WTC11 (cell line): ENCODE measurements around the gene IGSF10.

Experiments
- CREM ChIP-seq: sonication (generic); formaldehyde crosslinking; IDR thresholded peaks from 2 replicates; pipeline ENCODE4 v1.8.1; 2022; ENCODE audit warnings: mild to moderate bottlenecking, missing genetic modification reagents, moderate library complexity
- CTCF ChIP-seq: fragments of 200-600 bp; IDR thresholded peaks from 2 replicates; pipeline ENCODE4 v1.8.0; 2022; ENCODE audit warnings: antibody characterized with exemption
- ETV6 ChIP-seq: sonication (generic); formaldehyde crosslinking; IDR thresholded peaks from 2 replicates; pipeline ENCODE4 v1.8.1; 2022; ENCODE audit warnings: mild to moderate bottlenecking, missing genetic modification reagents
- FOXJ3 ChIP-seq: sonication (generic); formaldehyde crosslinking; IDR thresholded peaks from 2 replicates; pipeline ENCODE4 v1.9.0; 2021; ENCODE audit warnings: missing genetic modification reagents, mild to moderate bottlenecking, borderline replicate concordance
- FOXP1 ChIP-seq: sonication (generic); formaldehyde crosslinking; IDR thresholded peaks from 2 replicates; pipeline ENCODE4 v1.8.0; 2022; ENCODE audit warnings: missing genetic modification reagents, mild to moderate bottlenecking, moderate library complexity, borderline replicate concordance
- GTF2I ChIP-seq: fragments of 250-450 bp; sonication (Bioruptor Pico); conservative IDR thresholded peaks from 2 replicates; pipeline ENCODE4 v1.4.0; 2021; ENCODE audit warnings: mild to moderate bottlenecking
- HMGXB4 ChIP-seq: sonication (generic); formaldehyde crosslinking; IDR thresholded peaks from 2 replicates; pipeline ENCODE4 v1.8.1; 2023; ENCODE audit warnings: mild to moderate bottlenecking, moderate library complexity, missing genetic modification reagents
- MXD4 ChIP-seq: fragments of 250-450 bp; sonication (Bioruptor Pico); IDR thresholded peaks from 2 replicates; pipeline ENCODE4 v1.8.0; 2021; ENCODE audit warnings: mild to moderate bottlenecking, moderate library complexity, borderline replicate concordance
- NR1H2 ChIP-seq: sonication (generic); formaldehyde crosslinking; IDR thresholded peaks from 2 replicates; pipeline ENCODE4 v1.9.0; 2021; ENCODE audit warnings: mild to moderate bottlenecking, moderate library complexity, missing genetic modification reagents
- TEAD4 ChIP-seq: sonication (generic); formaldehyde crosslinking; IDR thresholded peaks from 2 replicates; pipeline ENCODE4 v1.8.0; 2022; ENCODE audit warnings: mild to moderate bottlenecking, missing genetic modification reagents
- ZNF232 ChIP-seq: sonication (generic); formaldehyde crosslinking; IDR thresholded peaks from 2 replicates; pipeline ENCODE4 v1.8.0; 2022; ENCODE audit warnings: mild to moderate bottlenecking, missing genetic modification reagents
- TF ChIP-seq, protein P1 (sequence below): sonication (generic); formaldehyde crosslinking; IDR thresholded peaks from 2 replicates; pipeline ENCODE4 v1.8.0; 2023; ENCODE audit warnings: missing genetic modification reagents

DNA sequence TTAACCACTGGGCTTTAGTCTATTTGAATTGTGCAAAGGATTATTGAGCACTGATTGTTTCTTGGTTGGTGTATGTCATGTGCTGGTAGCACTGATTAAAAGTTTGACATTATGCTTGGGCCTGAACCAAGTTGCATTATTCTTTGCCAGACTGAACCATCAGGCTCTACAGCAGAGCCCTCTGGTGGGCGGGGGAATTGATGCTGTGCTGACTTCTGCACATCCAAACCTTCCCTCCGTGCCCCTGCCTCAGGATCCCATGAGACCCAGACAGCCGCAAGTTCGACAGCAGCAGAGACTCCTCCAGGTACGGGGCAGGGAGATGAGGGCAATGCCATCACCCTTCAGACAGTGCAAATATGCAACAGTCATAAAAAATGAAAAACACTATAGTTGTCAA, 47.9 kb downstream of the IGSF10 start:
- TF ChIP-seq MXD4 (CRISPR knock-in tag): no peak
- TF ChIP-seq CTCF: no peak
- TF ChIP-seq GTF2I (CRISPR knock-in tag): no peak
- TF ChIP-seq ETV6 (CRISPR knock-in tag): no peak
- no peak for TF ChIP-seq CREM
- no peak for TF ChIP-seq FOXJ3 (CRISPR knock-in tag)
- TF ChIP-seq ZNF232: no peak
- TF ChIP-seq FOXP1: no peak
- TF ChIP-seq TEAD4: no peak
- no peak for TF ChIP-seq HMGXB4 (CRISPR knock-in tag)
- TF ChIP-seq NR1H2 (CRISPR knock-in tag): no peak
- TF ChIP-seq, protein P1, sequence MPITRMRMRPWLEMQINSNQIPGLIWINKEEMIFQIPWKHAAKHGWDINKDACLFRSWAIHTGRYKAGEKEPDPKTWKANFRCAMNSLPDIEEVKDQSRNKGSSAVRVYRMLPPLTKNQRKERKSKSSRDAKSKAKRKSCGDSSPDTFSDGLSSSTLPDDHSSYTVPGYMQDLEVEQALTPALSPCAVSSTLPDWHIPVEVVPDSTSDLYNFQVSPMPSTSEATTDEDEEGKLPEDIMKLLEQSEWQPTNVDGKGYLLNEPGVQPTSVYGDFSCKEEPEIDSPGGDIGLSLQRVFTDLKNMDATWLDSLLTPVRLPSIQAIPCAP (CRISPR knock-in tag): no peak
